ENCODE results near the gene SOX6. TPM values are rescaled to one million over a fixed set of nuclear protein-coding genes. Genes with fewer than 3 reads are reported as not detected.

Gene SOX6
- total and polyA plus RNA-seq, 2 of the 13 experiments (the other 11 are each of a cell fraction or from before 2014, with no cell fraction given), result 2.6 to 11.2 TPM

DNA sequence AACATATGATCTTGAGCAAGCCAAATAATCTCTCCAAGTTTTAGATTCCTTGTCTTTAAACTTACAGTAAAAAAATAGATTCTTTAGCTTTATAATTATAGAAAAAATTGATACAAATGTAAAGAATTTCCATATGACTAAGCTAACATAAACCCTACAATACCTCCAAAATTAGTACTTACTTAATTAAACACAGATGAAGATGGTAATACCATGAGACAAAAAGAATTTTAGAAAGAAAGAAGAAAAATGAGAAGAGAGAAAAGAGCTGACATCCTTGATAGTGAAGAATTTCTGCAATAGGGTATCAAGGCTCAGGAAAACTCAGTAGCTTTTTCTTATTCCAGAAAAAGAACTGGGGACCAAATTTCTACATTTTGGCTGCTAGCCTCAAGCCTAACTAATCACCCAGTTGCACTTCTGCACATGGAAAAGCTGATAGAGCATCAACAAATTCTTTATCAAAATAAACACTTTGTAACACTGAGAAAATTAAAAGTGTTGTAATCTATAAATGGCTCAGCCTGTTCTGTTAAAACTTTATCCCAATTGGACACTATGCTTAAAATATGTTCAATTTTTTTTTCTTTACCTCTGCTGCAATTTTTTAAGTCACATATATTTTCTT lies 24.7 kb upstream of the SOX6 start (continued):
- TF ChIP-seq SIN3A (IDR thresholded peaks at IDR 0.05; ENCODE audit: borderline replicate concordance, low read depth, low read length), result no peak

DNA sequence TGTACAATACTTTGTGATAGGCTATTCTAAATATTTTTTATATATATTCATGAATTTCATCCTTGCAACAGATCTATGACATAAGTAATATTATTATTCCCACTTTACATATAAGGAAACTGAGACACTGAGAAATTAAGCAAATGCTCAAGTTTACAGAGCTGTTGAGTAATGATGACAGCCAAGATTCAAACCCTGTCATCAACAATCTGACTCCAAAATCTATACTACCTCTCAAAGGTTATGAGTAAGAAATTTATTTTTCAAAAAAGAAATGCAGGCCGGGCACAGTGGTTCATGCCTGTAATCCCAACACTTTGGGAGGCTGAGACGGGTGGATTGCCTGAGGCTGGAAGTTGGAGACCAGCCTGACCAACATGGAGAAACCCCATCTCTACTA lies 22.6 kb upstream of the SOX6 start:
- no peak overlapping the region for H3K27ac ChIP-seq (ENCODE audit: extremely low read length, insufficient read depth, low read length)
- CTCF ChIA-PET (ENCODE audit: low intra/inter-chr PET ratio, low total read pairs), result no interaction called here
- FAIRE-seq (no peak), DNase-seq (ENCODE audit: low spot score) (no peak), ATAC-seq (no peak)
- H3K4me1 ChIP-seq (ENCODE audit: insufficient read depth, low read length), result no peaks in the 10 kb centered on the region
- H3K4me3 ChIP-seq (replicated peaks in 1 of 3; ENCODE audit: insufficient read depth in 1 of 3, low read depth in 2 of 3, low read length in 3 of 3), result no peak overlapping the region
- TF ChIP-seq ZNF260 (CRISPR knock-in tag; IDR thresholded peaks at IDR 0.05; ENCODE audit: borderline replicate concordance, low read depth) (no peak), ZBTB7A (CRISPR knock-in tag; IDR thresholded peaks at IDR 0.05) (no peak), ZNF451 (CRISPR knock-in tag; IDR thresholded peaks at IDR 0.05) (no peak), ZNF501 (CRISPR knock-in tag; IDR thresholded peaks at IDR 0.05) (no peak)
- BruUV-seq (replicated peaks), result no TSS peak
- no peaks in the 10 kb centered on the region for H3K79me2 ChIP-seq (ENCODE audit: insufficient read depth, low read length)
- in situ Hi-C loops (cut with HindIII; ENCODE audit: extremely low pct_ligation_motif_present, low pct_unique_long_range_greater_than_20kb), result no loop called here
- H3K4me2 ChIP-seq (ENCODE audit: low read depth, low read length), result no peak overlapping the region
- H3K9ac ChIP-seq (ENCODE audit: insufficient read depth, low read depth, low read length), result no peak overlapping the region
- no peaks in the 10 kb centered on the region for H3K9me3 ChIP-seq (ENCODE audit: low read length)
- no peak overlapping the region for H2AFZ ChIP-seq (ENCODE audit: low read length)
- no peaks in the 10 kb centered on the region for H3K27me3 ChIP-seq (ENCODE audit: control insufficient read depth in 1 of 2, insufficient read depth in 2 of 2, low read length in 2 of 2)
- intact Hi-C loops (cut with micrococcal nuclease; ENCODE audit: unreplicated experiment), result no loop called here
- H3K36me3 ChIP-seq (replicated peaks in 1 of 2; ENCODE audit: control insufficient read depth in 1 of 2, insufficient read depth in 2 of 2, low read length in 2 of 2), result no peaks in the 10 kb centered on the region
- H4K20me1 ChIP-seq (ENCODE audit: insufficient read depth, low read length), result no peaks in the 10 kb centered on the region
- 45% methylated on average over 2 of the region's 2 CpGs for WGBS (ENCODE audit: low lambda C conversion rate)
- POLR2A ChIA-PET, result no interaction called here

DNA sequence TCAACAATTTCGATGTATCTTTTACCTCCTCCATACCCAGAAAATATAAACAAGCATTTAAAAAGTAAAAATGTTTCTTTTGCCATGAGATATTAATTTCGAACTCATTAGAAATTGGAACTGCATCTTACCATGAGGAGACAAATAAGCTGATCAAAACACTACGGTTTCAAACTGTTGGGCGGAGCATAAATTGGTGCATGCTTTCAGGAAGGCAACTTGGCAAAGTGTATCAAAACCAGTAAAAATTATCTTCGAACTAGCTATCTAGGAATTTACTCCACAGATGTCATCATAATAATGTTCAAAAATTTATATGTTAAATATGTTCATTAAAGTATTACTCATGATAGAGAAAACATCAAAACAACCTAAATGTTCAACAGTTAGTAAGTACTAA lies 21.4 kb upstream of the SOX6 start:
- ATAC-seq (no peak), FAIRE-seq (no peak), DNase-seq (ENCODE audit: low spot score) (no peak)
- no peak overlapping the region for H3K27ac ChIP-seq (ENCODE audit: extremely low read length, insufficient read depth, low read length)
- H3K36me3 ChIP-seq (replicated peaks in 1 of 2; ENCODE audit: control insufficient read depth in 1 of 2, insufficient read depth in 2 of 2, low read length in 2 of 2), result no peaks in the 10 kb centered on the region
- in situ Hi-C loops (cut with HindIII; ENCODE audit: extremely low pct_ligation_motif_present, low pct_unique_long_range_greater_than_20kb) (no loop called here), intact Hi-C loops (cut with micrococcal nuclease; ENCODE audit: unreplicated experiment) (no loop called here)
- H3K79me2 ChIP-seq (ENCODE audit: insufficient read depth, low read length), result no peaks in the 10 kb centered on the region
- no peaks in the 10 kb centered on the region for H3K9me3 ChIP-seq (ENCODE audit: low read length)
- ChIA-PET POLR2A (no interaction called here), CTCF (ENCODE audit: low intra/inter-chr PET ratio, low total read pairs) (no interaction called here)
- no peak overlapping the region for H3K4me3 ChIP-seq (replicated peaks in 1 of 3; ENCODE audit: insufficient read depth in 1 of 3, low read depth in 2 of 3, low read length in 3 of 3)
- H3K27me3 ChIP-seq (ENCODE audit: control insufficient read depth in 1 of 2, insufficient read depth in 2 of 2, low read length in 2 of 2), result no peaks in the 10 kb centered on the region
- H3K4me2 ChIP-seq (ENCODE audit: low read depth, low read length), result no peak overlapping the region
- H2AFZ ChIP-seq (ENCODE audit: low read length), result no peak overlapping the region
- H3K9ac ChIP-seq (ENCODE audit: insufficient read depth, low read depth, low read length), result no peak overlapping the region
- H3K4me1 ChIP-seq (ENCODE audit: insufficient read depth, low read length), result no peaks in the 10 kb centered on the region
- no TSS peak for BruUV-seq (replicated peaks)
- WGBS (ENCODE audit: low lambda C conversion rate), result 41% methylated on average over 5 of the region's 5 CpGs
- no peaks in the 10 kb centered on the region for H4K20me1 ChIP-seq (ENCODE audit: insufficient read depth, low read length)
- TF ChIP-seq HOXA3 (CRISPR knock-in tag; IDR thresholded peaks at IDR 0.05) (no peak), USF2 (IDR thresholded peaks at IDR 0.05; ENCODE audit: low read depth, low read length) (no peak), USF2 (CRISPR knock-in tag; IDR thresholded peaks at IDR 0.05; ENCODE audit: borderline replicate concordance) (no peak), ZNF709 (CRISPR knock-in tag; IDR thresholded peaks at IDR 0.05) (no peak), ZFP36L2 (CRISPR knock-in tag; IDR thresholded peaks at IDR 0.05) (no peak), RFX3 (CRISPR knock-in tag; IDR thresholded peaks at IDR 0.05) (no peak), EHMT2 (IDR thresholded peaks at IDR 0.05; ENCODE audit: borderline replicate concordance, low read depth, low read length) (no peak), SETDB1 (CRISPR knock-in tag; IDR thresholded peaks at IDR 0.05; ENCODE audit: borderline replicate concordance) (no peak), NCOA1 (CRISPR knock-in tag; IDR thresholded peaks at IDR 0.05) (no peak), TFDP1 (CRISPR knock-in tag; IDR thresholded peaks at IDR 0.05; ENCODE audit: borderline replicate concordance) (no peak), REXO4 (CRISPR knock-in tag; IDR thresholded peaks at IDR 0.05; ENCODE audit: borderline replicate concordance) (no peak)
